Panc1 (cell line): Measurements from ENCODE around the gene HOXD13. TPM values are rescaled to one million over a fixed set of nuclear protein-coding genes. Genes with fewer than 3 reads are reported as not detected.

ENCODE experiments used
- ATAC-seq: fragments of 200-7000 bp; cut with Tn5 transposase; 2 replicates; pipeline ENCODE4 v1.9.1; 2020; ENCODE audit warnings: mild to moderate bottlenecking, moderate library complexity
- Bru-seq: library from RNA; stranded (reverse); fragments of 400-500 nt; gene quantifications from one replicate; lab custom pipeline; 2021; lab: Mats Ljungman, UMichigan
- BruChase-seq, 2 experiments: library from RNA; stranded (reverse); fragments of 400-500 nt; gene quantifications; one replicate each; lab custom pipeline; 2021; lab: Mats Ljungman, UMichigan
- BruUV-seq: library from RNA; stranded (reverse); fragments of 400-500 nt; replicated peaks from 2 replicates; lab custom pipeline; 2021; lab: Mats Ljungman, UMichigan
- CTCF ChIA-PET: fragments of 300-600 bp; sonication (Branson Sonifier 250); formaldehyde crosslinking; loops from one replicate; lab custom pipeline; 2022; ENCODE audit warnings: antibody characterized with exemption; lab: Charles Lee
- POLR2A ChIA-PET: fragments of 300-600 bp; sonication (Branson Sonifier 250); formaldehyde crosslinking; loops from one replicate; lab custom pipeline; 2022; ENCODE audit warnings: antibody characterized with exemption; lab: Charles Lee
- DNase-seq: peaks from one replicate; pipeline ENCODE4 v3.0.0-alpha.2; 2010; ENCODE audit warnings: low read depth, low spot score
- H3K27ac ChIP-seq: 2 replicates; pipeline ENCODE4 v1.5.1; 2011; ENCODE audit warnings: mild to moderate bottlenecking, low read length, inconsistent platforms
- H3K27me3 ChIP-seq: fragments of 200-500 bp; sonication (Bioruptor generic); 2 replicates; pipeline ENCODE4 v1.6.0; 2014; ENCODE audit warnings: low read length, inconsistent platforms; ENCODE audit not compliant: control insufficient read depth, insufficient read depth
- H3K36me3 ChIP-seq: fragments of 200-500 bp; sonication (Bioruptor generic); 2 replicates; pipeline ENCODE4 v1.5.1; 2014; ENCODE audit warnings: inconsistent platforms, mild to moderate bottlenecking, low read length, moderate library complexity; ENCODE audit not compliant: control insufficient read depth, insufficient read depth
- H3K4me1 ChIP-seq: 2 replicates; pipeline ENCODE4 v1.5.1; 2011; ENCODE audit warnings: inconsistent platforms, mild to moderate bottlenecking, low read length, moderate library complexity; ENCODE audit not compliant: control insufficient read depth, insufficient read depth
- H3K4me3 ChIP-seq, 2 experiments: 2 replicates each; pipeline ENCODE4 v1.5.1; 2011 to 2012; ENCODE audit warnings: low read depth in 2 of 2, low read length in 2 of 2, mild to moderate bottlenecking in 2 of 2, inconsistent platforms in 1 of 2, moderate library complexity in 1 of 2
- H3K9me3 ChIP-seq: fragments of 200-500 bp; sonication (Bioruptor generic); 2 replicates; pipeline ENCODE4 v1.5.1; 2014; ENCODE audit warnings: low read depth, mild to moderate bottlenecking, inconsistent platforms, low read length, moderate library complexity; ENCODE audit not compliant: control insufficient read depth, insufficient read depth
- CTCF ChIP-seq: fragments of 450-650 bp; IDR thresholded peaks from 2 replicates; pipeline ENCODE4 v1.5.1; 2017; ENCODE audit warnings: mild to moderate bottlenecking
- POLR2AphosphoS5 ChIP-seq: IDR thresholded peaks from 2 replicates; pipeline ENCODE4 v1.6.1; 2012; ENCODE audit warnings: mild to moderate bottlenecking, low read depth, low read length, moderate library complexity
- REST ChIP-seq, 2 experiments: IDR thresholded peaks; 2 replicates each; pipeline ENCODE4 v1.6.1; 2011 to 2012; ENCODE audit warnings: low read depth in 2 of 2, control low read depth in 1 of 2, low read length in 1 of 2, mild to moderate bottlenecking in 1 of 2, moderate library complexity in 1 of 2; ENCODE audit not compliant: insufficient read depth in 1 of 2
- SIN3A ChIP-seq: IDR thresholded peaks from 2 replicates; pipeline ENCODE4 v1.6.1; 2012; ENCODE audit warnings: low read depth, mild to moderate bottlenecking, low read length, moderate library complexity, borderline replicate concordance; ENCODE audit not compliant: insufficient read depth
- TCF7L2 ChIP-seq: IDR thresholded peaks from 2 replicates; pipeline ENCODE4 v1.6.1; 2011; ENCODE audit warnings: mild to moderate bottlenecking, low read depth, low read length, inconsistent platforms
- in situ Hi-C: cut with HindIII; loops from 2 replicates; pipeline ENCODE4 v1.10.0; 2016; ENCODE audit warnings: low sequenced_read_pairs, low pct_unique_long_range_greater_than_20kb
- intact Hi-C: fragments of 100-400 bp; cut with micrococcal nuclease; formaldehyde crosslinking; loops from one replicate; pipeline ENCODE4 v1.10.0; 2022; ENCODE audit not compliant: unreplicated experiment
- long read RNA-seq: library from polyadenylated mRNA; unstranded; transcript quantifications from one replicate; pipeline ENCODE4 v2.0.0, GENCODE V29; 2021; ENCODE audit not compliant: unreplicated experiment
- polyA plus RNA-seq: library from polyadenylated mRNA; unstranded; fragments of >200 nt; gene quantifications from one replicate; pipeline ENCODE4 v1.2.1, GENCODE V29; 2012; ENCODE audit warnings: missing spikeins; ENCODE audit not compliant: insufficient read length
- total RNA-seq: library from RNA; stranded (reverse); gene quantifications from one replicate; pipeline ENCODE4 v1.2.1, GENCODE V29; 2021; ENCODE audit not compliant: unreplicated experiment

Gene HOXD13
- total RNA-seq: not detected
- not detected for polyA plus RNA-seq
- not detected for Bru-seq, nascent RNA
- BruChase-seq, experiment 1, labeled RNA remaining after a 2-hour chase: not detected
- BruChase-seq, experiment 2, labeled RNA remaining after a 6-hour chase: not detected
- long read RNA-seq: 0 reads

GRCh38 chr2:176092270-176093144, at the start of gene HOXD13:
TSS of gene HOXD13 (plus strand) at chr2:176092721. CDS start at chr2:176092891, 170 bp downstream.
- ATAC-seq: no peak
- Histone ChIP-seq H3K4me1 (peaks cover 11% of the 10 kb centered on the region; the same call in 1 of the 2 replicates), H3K36me3 (no peaks in the 10 kb centered on the region), H3K4me3 (no peak within 1 kb of the TSS), H3K27me3 (peaks cover 17% of the 10 kb centered on the region), H3K9me3 (no peaks in the 10 kb centered on the region), H3K27ac (no peak within 1 kb of the TSS)
- in situ Hi-C loops (no loop called here), intact Hi-C loops (no loop called here)
- BruUV-seq: no TSS peak
- TF ChIP-seq POLR2AphosphoS5 (no peak), TCF7L2 (no peak), SIN3A (no peak), REST (IDR thresholded peaks at IDR 0.05; ENCODE audit: insufficient read depth in 1 of 2, low read depth in 2 of 2, low read length in 1 of 2) (no peak), CTCF (no peak)
- no peak for DNase-seq
- ChIA-PET POLR2A (no interaction called here), CTCF (no interaction called here)

- CTCF ChIA-PET: no interaction called here
- ATAC-seq (no peak), DNase-seq (no peak)
- POLR2A ChIA-PET: no interaction called here
- no peak overlapping the region for H3K4me3 ChIP-seq
- in situ Hi-C loops (no loop called here), intact Hi-C loops (no loop called here)
- no TSS peak for BruUV-seq
- no peaks in the 10 kb centered on the region for H3K9me3 ChIP-seq
- no peak overlapping the region for H3K27ac ChIP-seq
- no peaks in the 10 kb centered on the region for H3K36me3 ChIP-seq
- no peaks in the 10 kb centered on the region for H3K4me1 ChIP-seq
- TF ChIP-seq REST (IDR thresholded peaks at IDR 0.05; ENCODE audit: insufficient read depth in 1 of 2, low read depth in 2 of 2, low read length in 1 of 2) (no peak), SIN3A (no peak), CTCF (no peak), TCF7L2 (no peak), POLR2AphosphoS5 (no peak)
- H3K27me3 ChIP-seq: no peaks in the 10 kb centered on the region
Observed at GRCh38 chr2:176056406-176056805, 36.1 kb upstream of the HOXD13 start.
